ENCODE results near the gene HTD2. TPM values are rescaled to one million over a fixed set of nuclear protein-coding genes. Genes with fewer than 3 reads are reported as not detected.

The HTD2 gene
- total and polyA plus RNA-seq, 3 experiments from 2014 or later: 12.4 to 29.6 (median 14.6) TPM

DNA sequence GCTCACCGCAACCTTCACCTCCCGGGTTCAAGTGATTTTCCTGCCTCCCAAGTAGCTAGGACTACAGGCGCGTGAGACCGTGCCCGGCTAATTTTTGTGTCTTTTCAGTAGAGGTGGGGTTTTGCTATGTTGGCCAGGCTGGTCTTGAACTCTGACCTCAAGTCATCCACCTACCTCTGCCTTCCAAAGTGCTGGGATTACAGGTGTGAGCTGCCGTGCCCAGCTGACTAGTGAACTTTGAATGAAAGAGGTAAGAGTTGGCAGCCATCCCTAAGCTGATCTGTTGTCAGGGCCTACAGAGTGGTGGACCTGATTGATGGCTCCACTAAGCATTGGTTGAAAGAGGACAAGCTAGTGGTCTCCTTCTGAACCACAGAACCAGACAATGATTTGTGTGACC is 41.7 kb downstream of the HTD2 start:
- Histone ChIP-seq H3K36me3 (ENCODE audit: insufficient read depth, low read length) (no peaks in the 10 kb centered on the region), H3K4me1 (ENCODE audit: insufficient read depth, low read length) (peaks cover 13% of the 10 kb centered on the region)
- H3K9me3 Mint-ChIP-seq: no peaks in the 10 kb centered on the region

DNA sequence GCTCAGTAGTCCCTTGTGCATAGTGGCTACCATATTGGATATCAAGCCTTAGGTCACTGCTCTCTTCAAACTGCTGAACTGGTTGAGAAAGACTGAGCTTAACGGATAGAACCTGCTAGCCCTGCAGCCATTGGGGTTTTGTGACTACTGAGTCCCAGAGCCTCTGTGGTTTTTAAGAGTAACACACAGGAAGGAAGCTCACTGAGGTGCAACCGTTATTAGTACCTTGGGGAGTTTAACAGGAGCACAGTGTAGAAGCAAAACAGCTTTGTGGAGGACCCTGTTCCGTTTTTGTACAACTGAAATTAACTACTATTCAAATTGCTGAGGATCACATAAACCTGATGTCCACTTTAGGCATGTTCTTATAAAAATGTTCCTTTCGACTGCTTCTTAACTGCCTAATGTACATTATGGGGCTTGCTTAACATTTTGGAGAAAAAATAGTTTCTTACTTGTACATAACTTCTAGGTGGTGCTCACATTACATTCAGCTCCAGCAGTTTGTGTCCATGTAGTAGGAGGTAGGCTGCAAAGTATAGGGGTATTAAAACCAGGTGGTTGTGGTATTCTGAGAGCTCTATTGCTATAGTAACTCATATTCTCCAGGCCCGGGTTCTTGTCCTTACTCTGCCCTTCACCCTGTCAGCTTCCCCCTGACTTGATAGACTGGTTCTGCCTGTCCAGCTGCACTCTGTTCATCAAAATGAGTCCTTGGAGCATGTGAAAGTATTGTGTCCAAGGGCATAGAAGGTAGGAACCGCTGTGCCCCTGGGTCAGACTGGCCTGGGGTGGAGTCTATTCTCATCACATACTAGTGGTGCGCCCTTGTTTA is 43.7 kb downstream of the HTD2 start:
- H3K9me3 ChIP-seq (ENCODE audit: low read length): no peaks in the 10 kb centered on the region
- no peak for DNase-seq
- Mint-ChIP-seq H3K36me3 (peaks cover 4 to 12% (median 10%) of the 10 kb centered on the region in 3 donors), H3K27ac (peak overlapping the region in 5 of 8 donors; percentile 13 to 90 (median 66)), H3K4me1 (peaks cover 38 to 66% (median 63%) of the 10 kb centered on the region in 3 donors), H3K9me3 (no peaks in the 10 kb centered on the region), H3K4me3 (peak overlapping the region in 4 of 7 donors; percentile 19 to 83 (median 30)), H3K27me3 (no peaks in the 10 kb centered on the region)
- no peak overlapping the region for H3K4me3 ChIP-seq (ENCODE audit: low read length)
- no peaks in the 10 kb centered on the region for H3K36me3 ChIP-seq (ENCODE audit: insufficient read depth, low read length)
- H3K27me3 ChIP-seq (ENCODE audit: insufficient read depth, low read length, poor library complexity, severe bottlenecking): no peaks in the 10 kb centered on the region
- H3K4me1 ChIP-seq (ENCODE audit: insufficient read depth, low read length): peaks cover 22% of the 10 kb centered on the region
- CTCF ChIA-PET: interaction anchor here (0.8 to 1.2 kb wide), 5 partner anchors 11 to 142 kb away, joined by 3 to 4 read pairs (median 3); partner anchors contain the start of genes HTD2, KCTD6 and RPP14
- POLR2A ChIA-PET: interaction anchor here (0.6 kb wide), 1 partner anchor 37 kb away, joined by 3 read pairs; no protein-coding TSS in a partner anchor
- H3K27ac ChIP-seq (ENCODE audit: low read depth, low read length): no peak overlapping the region

More for the DNA sequence above, 41.7 kb downstream of the HTD2 start:
- ChIA-PET POLR2A (no interaction called here), CTCF (no interaction called here)
- H3K27ac ChIP-seq (ENCODE audit: low read depth, low read length): no peak overlapping the region
- H3K4me3 Mint-ChIP-seq: no peak overlapping the region
- H3K36me3 Mint-ChIP-seq: peaks cover 4 to 22% (median 14%) of the 10 kb centered on the region in 3 donors
- H3K27me3 ChIP-seq (ENCODE audit: insufficient read depth, low read length, poor library complexity, severe bottlenecking): no peaks in the 10 kb centered on the region
- DNase-seq: no peak
- no peaks in the 10 kb centered on the region for H3K27me3 Mint-ChIP-seq
- peaks cover 32 to 62% (median 61%) of the 10 kb centered on the region in 3 donors for H3K4me1 Mint-ChIP-seq
- no peaks in the 10 kb centered on the region for H3K9me3 ChIP-seq (ENCODE audit: low read length)
- no peak overlapping the region for H3K27ac Mint-ChIP-seq
- H3K4me3 ChIP-seq (ENCODE audit: low read length): no peak overlapping the region

DNA sequence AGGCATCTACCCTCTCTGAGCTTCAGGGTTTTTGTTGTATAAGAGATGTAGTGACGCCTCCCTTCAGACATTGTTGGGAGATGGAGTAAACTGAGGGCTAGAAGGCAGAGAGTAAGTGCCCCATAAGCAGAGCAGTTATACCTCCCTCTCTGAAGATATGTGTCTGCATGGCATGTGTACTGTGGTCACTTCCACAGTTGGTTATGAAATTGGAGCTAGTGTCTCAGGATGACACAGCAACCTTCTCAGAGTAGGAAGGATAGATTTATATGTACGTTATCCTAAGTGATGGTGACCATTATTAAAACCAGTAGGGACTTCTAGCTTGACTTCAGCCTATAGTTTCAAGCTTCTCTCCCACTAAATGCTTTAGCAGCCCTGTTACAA is 44.3 kb downstream of the HTD2 start:
- H3K4me1 Mint-ChIP-seq: peaks cover 38 to 70% (median 63%) of the 10 kb centered on the region in 3 donors
- peak overlapping the region in 2 of 8 donors; percentile 13 to 87 for H3K27ac Mint-ChIP-seq
- ChIA-PET CTCF (interaction anchor here (0.8 to 1.2 kb wide), 3 partner anchors 17 to 93 kb away, joined by 3 to 5 read pairs (median 3); partner anchors contain the start of genes HTD2, PXK and RPP14), POLR2A (interaction anchor here (0.6 kb wide), 1 partner anchor 36 kb away, joined by 3 read pairs; no protein-coding TSS in a partner anchor)
- H3K9me3 Mint-ChIP-seq: no peaks in the 10 kb centered on the region
- Histone ChIP-seq H3K36me3 (ENCODE audit: insufficient read depth, low read length) (no peaks in the 10 kb centered on the region), H3K27me3 (ENCODE audit: insufficient read depth, low read length, poor library complexity, severe bottlenecking) (no peaks in the 10 kb centered on the region), H3K4me1 (ENCODE audit: insufficient read depth, low read length) (peaks cover 22% of the 10 kb centered on the region), H3K4me3 (ENCODE audit: low read length) (no peak overlapping the region), H3K27ac (ENCODE audit: low read depth, low read length) (no peak overlapping the region), H3K9me3 (ENCODE audit: low read length) (no peaks in the 10 kb centered on the region)
- peaks cover 4 to 12% (median 10%) of the 10 kb centered on the region in 3 donors for H3K36me3 Mint-ChIP-seq
- H3K4me3 Mint-ChIP-seq: peak overlapping the region in 1 of 7 donors; percentile 52
- DNase-seq: no peak
- H3K27me3 Mint-ChIP-seq: no peaks in the 10 kb centered on the region

GRCh38 chr3:58351920-58352319 is 45.6 kb downstream of the HTD2 start:
- peaks cover 32 to 67% (median 57%) of the 10 kb centered on the region in 3 donors for H3K4me1 Mint-ChIP-seq
- H3K27ac ChIP-seq (ENCODE audit: low read depth, low read length): no peak overlapping the region
- no peak for DNase-seq
- ChIA-PET POLR2A (no interaction called here), CTCF (no interaction called here)
- no peaks in the 10 kb centered on the region for H3K9me3 Mint-ChIP-seq
- H3K4me3 Mint-ChIP-seq: peak overlapping the region in 2 of 7 donors; percentile 11 to 51
- H3K27ac Mint-ChIP-seq: peak overlapping the region in 4 of 8 donors; percentile 12 to 80 (median 34)
- no peak overlapping the region for H3K4me3 ChIP-seq (ENCODE audit: low read length)
- H3K36me3 ChIP-seq (ENCODE audit: insufficient read depth, low read length): no peaks in the 10 kb centered on the region
- peaks cover 4 to 12% (median 5%) of the 10 kb centered on the region in 3 donors for H3K36me3 Mint-ChIP-seq
- peaks cover 22% of the 10 kb centered on the region for H3K4me1 ChIP-seq (ENCODE audit: insufficient read depth, low read length)
- H3K27me3 Mint-ChIP-seq: no peaks in the 10 kb centered on the region
- H3K27me3 ChIP-seq (ENCODE audit: insufficient read depth, low read length, poor library complexity, severe bottlenecking): no peaks in the 10 kb centered on the region
- no peaks in the 10 kb centered on the region for H3K9me3 ChIP-seq (ENCODE audit: low read length)

- peaks cover 31 to 64% (median 54%) of the 10 kb centered on the region in 3 donors for H3K4me1 Mint-ChIP-seq
- H3K4me1 ChIP-seq (ENCODE audit: insufficient read depth, low read length): peaks cover 22% of the 10 kb centered on the region
- no peak overlapping the region for H3K4me3 ChIP-seq (ENCODE audit: low read length)
- no peak overlapping the region for H3K27ac ChIP-seq (ENCODE audit: low read depth, low read length)
- H3K27ac Mint-ChIP-seq: peak overlapping the region in 2 of 8 donors; percentile 63 to 80
- no peaks in the 10 kb centered on the region for H3K27me3 ChIP-seq (ENCODE audit: insufficient read depth, low read length, poor library complexity, severe bottlenecking)
- no peaks in the 10 kb centered on the region for H3K9me3 ChIP-seq (ENCODE audit: low read length)
- peak overlapping the region in 1 of 7 donors; percentile 40 for H3K4me3 Mint-ChIP-seq
- no peaks in the 10 kb centered on the region for H3K27me3 Mint-ChIP-seq
- no peak for DNase-seq
- H3K9me3 Mint-ChIP-seq: no peaks in the 10 kb centered on the region
- H3K36me3 ChIP-seq (ENCODE audit: insufficient read depth, low read length): no peaks in the 10 kb centered on the region
- ChIA-PET CTCF (no interaction called here), POLR2A (no interaction called here)
- peaks cover 4 to 10% (median 5%) of the 10 kb centered on the region in 3 donors for H3K36me3 Mint-ChIP-seq
Measured at GRCh38 chr3:58352626-58353025, 46.3 kb downstream of the HTD2 start.

GRCh38 chr3:58353722-58354553 is 47.6 kb downstream of the HTD2 start:
- peak overlapping the region; percentile 7 to 87 (median 68) for H3K27ac Mint-ChIP-seq
- H3K36me3 ChIP-seq (ENCODE audit: insufficient read depth, low read length): no peaks in the 10 kb centered on the region
- no peaks in the 10 kb centered on the region for H3K27me3 Mint-ChIP-seq
- DNase-seq: peak in 2 of 5 donors; percentile 34 to 50
- CTCF ChIA-PET: no interaction called here
- peaks cover 22% of the 10 kb centered on the region for H3K4me1 ChIP-seq (ENCODE audit: insufficient read depth, low read length)
- POLR2A ChIA-PET: no interaction called here
- peaks cover 4 to 7% (median 5%) of the 10 kb centered on the region in 3 donors for H3K36me3 Mint-ChIP-seq
- H3K4me3 Mint-ChIP-seq: peak overlapping the region in 5 of 7 donors; percentile 1 to 59 (median 24)
- no peaks in the 10 kb centered on the region for H3K27me3 ChIP-seq (ENCODE audit: insufficient read depth, low read length, poor library complexity, severe bottlenecking)
- H3K9me3 Mint-ChIP-seq: no peaks in the 10 kb centered on the region
- H3K9me3 ChIP-seq (ENCODE audit: low read length): no peaks in the 10 kb centered on the region
- peaks cover 34 to 57% (median 51%) of the 10 kb centered on the region in 3 donors for H3K4me1 Mint-ChIP-seq
- H3K4me3 ChIP-seq (ENCODE audit: low read length): no peak overlapping the region
- no peak overlapping the region for H3K27ac ChIP-seq (ENCODE audit: low read depth, low read length)

GRCh38 chr3:58355179-58355578 is 48.9 kb downstream of the HTD2 start:
- Histone ChIP-seq H3K4me3 (ENCODE audit: low read length) (no peak overlapping the region), H3K36me3 (ENCODE audit: insufficient read depth, low read length) (no peaks in the 10 kb centered on the region), H3K27me3 (ENCODE audit: insufficient read depth, low read length, poor library complexity, severe bottlenecking) (no peaks in the 10 kb centered on the region), H3K27ac (ENCODE audit: low read depth, low read length) (no peak overlapping the region), H3K9me3 (ENCODE audit: low read length) (no peaks in the 10 kb centered on the region), H3K4me1 (ENCODE audit: insufficient read depth, low read length) (peaks cover 13% of the 10 kb centered on the region)
- CTCF ChIA-PET: no interaction called here
- Mint-ChIP-seq H3K4me1 (peaks cover 27 to 47% (median 39%) of the 10 kb centered on the region in 3 donors), H3K4me3 (no peak overlapping the region), H3K36me3 (peaks cover 1 to 7% (median 2%) of the 10 kb centered on the region in 3 donors), H3K27ac (no peak overlapping the region), H3K9me3 (no peaks in the 10 kb centered on the region), H3K27me3 (no peaks in the 10 kb centered on the region)
- POLR2A ChIA-PET: no interaction called here
- DNase-seq: no peak
